Stomach (tissue), 9 donors: Measurements from ENCODE around the gene LCE6A. TPM values are rescaled to one million over a fixed set of nuclear protein-coding genes. Genes with fewer than 3 reads are reported as not detected.

ENCODE experiments used
- DNase-seq, 2 donors: peaks; one replicate each; pipeline versions ENCODE4 v3.0.0 to v3.0.0-alpha.2; 2013 to 2019
- H3K27ac ChIP-seq, 5 donors: fragments of 200-600 bp in 4 of 5; sonication (generic) in 4 of 5; one replicate each; pipeline ENCODE4 v1.5.1; 2013 to 2019; ENCODE audit warnings: mild to moderate bottlenecking in 1 of 5, moderate library complexity in 1 of 5
- H3K27me3 ChIP-seq, 3 donors: fragments of 200-600 bp; sonication (generic); one replicate each; pipeline ENCODE4 v1.5.1; 2017 to 2019; ENCODE audit warnings: mixed run types in 1 of 3
- H3K36me3 ChIP-seq, 4 donors: fragments of 200-600 bp; sonication (generic); 1 replicate in 3 of 4; 2 replicates in 1 of 4; pipeline ENCODE4 v1.5.1; 2016 to 2019
- H3K4me1 ChIP-seq, 4 donors: fragments of 200-600 bp; sonication (generic); one replicate each; pipeline ENCODE4 v1.5.1; 2016 to 2019
- H3K4me3 ChIP-seq, 4 donors: fragments of 200-600 bp; sonication (generic) in 3 of 4; one replicate each; pipeline ENCODE4 v1.5.1; 2016 to 2019; ENCODE audit warnings: mild to moderate bottlenecking in 1 of 4
- H3K9me3 ChIP-seq, 4 donors: fragments of 200-600 bp; sonication (generic); one replicate each; pipeline ENCODE4 v1.5.1; 2016 to 2019
- EP300 ChIP-seq: sonication (generic); formaldehyde crosslinking; IDR thresholded peaks from one replicate; pipeline ENCODE4 v1.6.1; 2017; ENCODE audit warnings: antibody characterized with exemption
- POLR2A ChIP-seq, 4 donors: fragments of 450-650 bp; IDR thresholded peaks; one replicate each; pipeline ENCODE4 v1.6.1; 2016; ENCODE audit warnings: antibody characterized with exemption in 4 of 4, control low read depth in 2 of 4, mild to moderate bottlenecking in 1 of 4, moderate library complexity in 1 of 4
- POLR2AphosphoS5 ChIP-seq, 3 donors: sonication (generic); formaldehyde crosslinking; IDR thresholded peaks; one replicate each; pipeline ENCODE4 v1.6.1; 2016; ENCODE audit warnings: antibody characterized with exemption in 3 of 3
- WGBS, 5 donors: extraction: QIAGEN DNeasy Blood & Tissue Kit in 3 of 5; methylation state at CpG; one replicate each; pipeline versions ENCODE4 v1.1.5 to v1.1.7; 2013 to 2018; 5-methylcytosine and 5-hydroxymethylcytosine counted together
- intact Hi-C: fragments of 100-400 bp; cut with DNase I; formaldehyde crosslinking; loops from one replicate; pipeline ENCODE4 v1.15.1; 2023; ENCODE audit warnings: low total_unique reads
- polyA plus RNA-seq, 3 donors: library from polyadenylated mRNA; stranded (reverse); fragments of 200-250 nt; gene quantifications; one replicate each; pipeline ENCODE4 v1.2.3, GENCODE V29; 2013
- total RNA-seq, 5 donors: library from RNA; depleted of rRNA; stranded (reverse); fragments of >200 nt; gene quantifications; one replicate each; pipeline versions ENCODE4 v1.1.0 to v1.2.3, GENCODE V29; 2014 to 2016
- TF ChIP-seq, protein P1 (sequence below), 7 experiments: fragments of 450-650 bp in 4 of 7; fragments of 200-600 bp in 3 of 7; sonication (generic) in 3 of 7; IDR thresholded peaks; one replicate each; pipeline ENCODE4 v1.5.1; 2016 to 2019; ENCODE audit warnings: antibody characterized with exemption in 7 of 7, control low read depth in 2 of 7, mild to moderate bottlenecking in 1 of 7
- donor health status: healthy with polysubstance abuse.
- donor health status: Bipolar disorder and iron deficiency.
- donor health status: healthy.

Gene LCE6A
- total and polyA plus RNA-seq, 8 donors: not detected

DNA sequence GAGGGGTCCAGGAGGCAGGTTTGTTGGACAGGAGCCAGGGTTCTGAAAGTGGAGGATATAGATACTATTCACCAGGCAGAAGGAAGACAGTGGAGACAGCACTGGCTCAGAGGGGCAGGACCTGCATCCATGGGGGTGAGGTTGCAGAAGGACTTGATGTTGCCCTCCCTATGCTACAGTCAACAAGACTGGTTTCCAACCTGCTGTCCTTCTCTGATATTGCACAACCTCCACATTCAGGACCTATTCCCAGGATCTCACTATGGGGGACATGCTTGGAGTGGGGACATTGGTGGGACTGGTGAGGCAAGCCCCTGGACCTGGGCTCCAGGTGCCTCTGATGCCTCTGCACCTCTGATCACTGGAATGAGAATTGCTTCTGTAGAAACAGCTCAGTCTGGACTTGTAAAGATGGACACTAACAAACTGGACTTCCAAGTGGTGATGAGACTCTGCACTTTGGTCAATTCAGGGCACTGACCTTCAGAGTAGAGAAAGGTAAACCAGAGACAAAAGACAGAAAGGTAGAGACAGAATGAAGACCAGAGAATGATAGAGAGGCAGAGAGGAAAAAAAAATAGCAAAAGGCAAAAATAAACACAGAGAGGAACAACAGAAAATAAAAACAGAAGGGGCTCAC lies 37.0 kb downstream of the LCE6A start:
- DNase-seq: no peak
- intact Hi-C loops: no loop called here
- Histone ChIP-seq H3K9me3 (no peaks in the 10 kb centered on the region), H3K4me1 (no peaks in the 10 kb centered on the region), H3K4me3 (no peak overlapping the region), H3K36me3 (no peaks in the 10 kb centered on the region), H3K27me3 (no peaks in the 10 kb centered on the region), H3K27ac (no peak overlapping the region)
- TF ChIP-seq, protein P1, sequence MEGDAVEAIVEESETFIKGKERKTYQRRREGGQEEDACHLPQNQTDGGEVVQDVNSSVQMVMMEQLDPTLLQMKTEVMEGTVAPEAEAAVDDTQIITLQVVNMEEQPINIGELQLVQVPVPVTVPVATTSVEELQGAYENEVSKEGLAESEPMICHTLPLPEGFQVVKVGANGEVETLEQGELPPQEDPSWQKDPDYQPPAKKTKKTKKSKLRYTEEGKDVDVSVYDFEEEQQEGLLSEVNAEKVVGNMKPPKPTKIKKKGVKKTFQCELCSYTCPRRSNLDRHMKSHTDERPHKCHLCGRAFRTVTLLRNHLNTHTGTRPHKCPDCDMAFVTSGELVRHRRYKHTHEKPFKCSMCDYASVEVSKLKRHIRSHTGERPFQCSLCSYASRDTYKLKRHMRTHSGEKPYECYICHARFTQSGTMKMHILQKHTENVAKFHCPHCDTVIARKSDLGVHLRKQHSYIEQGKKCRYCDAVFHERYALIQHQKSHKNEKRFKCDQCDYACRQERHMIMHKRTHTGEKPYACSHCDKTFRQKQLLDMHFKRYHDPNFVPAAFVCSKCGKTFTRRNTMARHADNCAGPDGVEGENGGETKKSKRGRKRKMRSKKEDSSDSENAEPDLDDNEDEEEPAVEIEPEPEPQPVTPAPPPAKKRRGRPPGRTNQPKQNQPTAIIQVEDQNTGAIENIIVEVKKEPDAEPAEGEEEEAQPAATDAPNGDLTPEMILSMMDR (IDR thresholded peaks at IDR 0.05): no peak
- no peak for TF ChIP-seq POLR2AphosphoS5 (IDR thresholded peaks at IDR 0.05)
- no peak for TF ChIP-seq EP300
- TF ChIP-seq POLR2A (IDR thresholded peaks at IDR 0.05): no peak

DNA sequence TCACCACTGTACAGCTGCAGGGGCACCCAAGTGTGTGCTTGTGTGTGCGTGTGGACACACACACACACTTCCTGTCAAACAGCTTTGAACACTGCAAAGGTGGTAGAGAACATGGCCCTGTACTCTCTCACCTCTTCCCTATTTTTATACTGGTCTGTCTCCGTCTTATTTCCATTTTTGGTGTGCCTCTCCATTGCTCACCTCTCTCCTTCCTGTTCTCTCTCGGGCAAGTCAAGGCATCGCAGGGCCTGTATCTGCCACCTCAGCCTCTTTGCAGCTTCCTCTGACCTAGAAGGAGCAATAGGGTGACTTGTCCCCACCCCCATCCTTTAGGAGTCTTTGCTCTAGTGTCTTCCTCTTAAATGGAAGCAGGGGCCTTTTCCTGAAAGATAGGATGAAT lies 37.7 kb downstream of the LCE6A start:
- no peak for DNase-seq
- no peak overlapping the region for H3K27ac ChIP-seq
- WGBS, 5 donors: 78 to 85% (median 81%) methylated on average over 4 of the region's 4 CpGs
- no peaks in the 10 kb centered on the region for H3K4me1 ChIP-seq
- H3K27me3 ChIP-seq: no peaks in the 10 kb centered on the region
- H3K36me3 ChIP-seq: no peaks in the 10 kb centered on the region
- intact Hi-C loops: no loop called here
- H3K9me3 ChIP-seq: no peaks in the 10 kb centered on the region
- no peak overlapping the region for H3K4me3 ChIP-seq
- TF ChIP-seq EP300 (no peak), POLR2A (IDR thresholded peaks at IDR 0.05) (no peak), POLR2AphosphoS5 (IDR thresholded peaks at IDR 0.05) (no peak)
- TF ChIP-seq, protein P1 (IDR thresholded peaks at IDR 0.05): no peak

DNA sequence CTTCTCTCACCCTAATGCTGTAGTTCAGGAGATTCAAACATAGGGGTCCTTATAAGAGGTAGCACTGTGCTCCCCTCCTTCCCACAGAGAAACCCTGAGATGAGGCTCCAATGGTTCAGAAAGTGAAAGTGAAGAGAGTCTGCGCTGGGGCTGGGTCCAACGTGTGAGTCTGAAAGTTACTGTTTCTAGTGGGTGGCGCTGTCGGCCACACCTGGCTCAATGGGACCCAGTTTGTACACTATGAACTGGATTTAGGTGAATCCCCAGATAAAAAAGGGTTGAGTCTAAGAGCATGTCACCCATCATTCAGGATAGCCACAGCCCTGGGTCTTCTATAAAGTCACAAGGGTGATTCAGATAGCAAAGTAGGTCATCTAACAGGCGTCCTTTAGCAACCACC lies 38.3 kb downstream of the LCE6A start:
- DNase-seq: no peak
- no peaks in the 10 kb centered on the region for H3K36me3 ChIP-seq
- TF ChIP-seq POLR2A (IDR thresholded peaks at IDR 0.05): no peak
- TF ChIP-seq EP300: no peak
- TF ChIP-seq, protein P1 (IDR thresholded peaks at IDR 0.05): no peak
- TF ChIP-seq POLR2AphosphoS5 (IDR thresholded peaks at IDR 0.05): no peak
- no peaks in the 10 kb centered on the region for H3K9me3 ChIP-seq
- intact Hi-C loops: no loop called here
- no peaks in the 10 kb centered on the region for H3K4me1 ChIP-seq
- no peak overlapping the region for H3K27ac ChIP-seq
- WGBS, 5 donors: 55 to 86% (median 72%) methylated on average over 5 of the region's 5 CpGs
- H3K27me3 ChIP-seq: no peaks in the 10 kb centered on the region
- H3K4me3 ChIP-seq: no peak overlapping the region

DNA sequence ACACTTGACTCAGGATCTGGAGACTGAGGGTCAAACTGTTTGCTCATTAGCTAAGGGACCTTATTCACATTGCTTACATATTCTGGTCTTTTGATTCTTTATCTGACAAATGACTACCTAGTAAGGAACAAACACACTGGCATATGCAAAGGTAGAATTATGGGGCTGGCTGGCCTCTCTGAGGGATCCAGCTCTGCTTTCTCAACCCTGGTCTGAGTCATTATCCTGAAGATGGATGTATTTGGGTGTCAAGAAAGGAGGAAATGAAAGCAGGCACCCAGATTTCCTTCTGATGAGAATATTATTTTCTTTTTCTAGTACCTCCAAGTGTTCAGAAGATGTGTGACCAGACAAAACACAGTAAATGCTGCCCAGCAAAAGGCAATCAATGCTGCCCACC lies 41.4 kb downstream of the LCE6A start:
- no peaks in the 10 kb centered on the region for H3K27me3 ChIP-seq
- TF ChIP-seq, protein P1 (IDR thresholded peaks at IDR 0.05): no peak
- no peak for TF ChIP-seq EP300
- TF ChIP-seq POLR2AphosphoS5 (IDR thresholded peaks at IDR 0.05): no peak
- no peak for TF ChIP-seq POLR2A (IDR thresholded peaks at IDR 0.05)
- H3K27ac ChIP-seq: no peak overlapping the region
- H3K4me1 ChIP-seq: no peaks in the 10 kb centered on the region
- DNase-seq: no peak
- intact Hi-C loops: no loop called here
- H3K36me3 ChIP-seq: no peaks in the 10 kb centered on the region
- no peak overlapping the region for H3K4me3 ChIP-seq
- no peaks in the 10 kb centered on the region for H3K9me3 ChIP-seq
